ENCODE data around the gene POU4F1.

DNA sequence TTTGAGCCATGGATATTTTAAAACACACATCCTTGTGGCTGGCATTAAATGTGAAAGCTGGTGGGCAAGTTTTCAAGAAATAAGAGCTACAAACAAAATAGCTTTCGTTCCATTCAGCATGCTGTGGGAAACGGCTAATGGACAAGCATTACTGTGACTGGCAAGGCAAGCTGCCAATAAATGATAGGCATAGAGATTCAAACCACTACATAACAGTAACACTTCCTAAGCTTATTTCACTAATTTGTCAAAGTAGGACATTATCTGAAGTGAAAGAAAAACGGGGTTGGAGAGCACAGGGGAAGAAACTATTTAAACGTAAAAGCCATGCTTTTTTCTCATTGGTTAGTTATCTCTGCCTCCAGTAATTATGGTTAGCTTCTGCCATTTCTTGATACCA lies 29.6 kb upstream of the POU4F1 start:
- TF ChIP-seq, protein P1, sequence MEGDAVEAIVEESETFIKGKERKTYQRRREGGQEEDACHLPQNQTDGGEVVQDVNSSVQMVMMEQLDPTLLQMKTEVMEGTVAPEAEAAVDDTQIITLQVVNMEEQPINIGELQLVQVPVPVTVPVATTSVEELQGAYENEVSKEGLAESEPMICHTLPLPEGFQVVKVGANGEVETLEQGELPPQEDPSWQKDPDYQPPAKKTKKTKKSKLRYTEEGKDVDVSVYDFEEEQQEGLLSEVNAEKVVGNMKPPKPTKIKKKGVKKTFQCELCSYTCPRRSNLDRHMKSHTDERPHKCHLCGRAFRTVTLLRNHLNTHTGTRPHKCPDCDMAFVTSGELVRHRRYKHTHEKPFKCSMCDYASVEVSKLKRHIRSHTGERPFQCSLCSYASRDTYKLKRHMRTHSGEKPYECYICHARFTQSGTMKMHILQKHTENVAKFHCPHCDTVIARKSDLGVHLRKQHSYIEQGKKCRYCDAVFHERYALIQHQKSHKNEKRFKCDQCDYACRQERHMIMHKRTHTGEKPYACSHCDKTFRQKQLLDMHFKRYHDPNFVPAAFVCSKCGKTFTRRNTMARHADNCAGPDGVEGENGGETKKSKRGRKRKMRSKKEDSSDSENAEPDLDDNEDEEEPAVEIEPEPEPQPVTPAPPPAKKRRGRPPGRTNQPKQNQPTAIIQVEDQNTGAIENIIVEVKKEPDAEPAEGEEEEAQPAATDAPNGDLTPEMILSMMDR (IDR thresholded peaks at IDR 0.05), result no peak
- TF ChIP-seq EZH2 (IDR thresholded peaks at IDR 0.05; ENCODE audit: borderline replicate concordance, insufficient read depth, low read depth, low read length, poor library complexity, severe bottlenecking), result no peak

Data from B cell (primary cell).